Body of pancreas (tissue), 4 donors: Measurements from ENCODE around the gene LBH.

ENCODE experiments used
- POLR2A ChIP-seq, 3 donors: fragments of 450-650 bp; IDR thresholded peaks; one replicate each; pipeline ENCODE4 v1.6.1; 2016; ENCODE audit warnings: antibody characterized with exemption in 3 of 3, mild to moderate bottlenecking in 2 of 3
- TF ChIP-seq, protein P1 (sequence below), 7 experiments: fragments of 450-650 bp in 4 of 7; fragments of 200-600 bp in 3 of 7; sonication (generic) in 3 of 7; IDR thresholded peaks; one replicate each; pipeline ENCODE4 v1.5.1; 2016 to 2019; ENCODE audit warnings: antibody characterized with exemption in 7 of 7

DNA sequence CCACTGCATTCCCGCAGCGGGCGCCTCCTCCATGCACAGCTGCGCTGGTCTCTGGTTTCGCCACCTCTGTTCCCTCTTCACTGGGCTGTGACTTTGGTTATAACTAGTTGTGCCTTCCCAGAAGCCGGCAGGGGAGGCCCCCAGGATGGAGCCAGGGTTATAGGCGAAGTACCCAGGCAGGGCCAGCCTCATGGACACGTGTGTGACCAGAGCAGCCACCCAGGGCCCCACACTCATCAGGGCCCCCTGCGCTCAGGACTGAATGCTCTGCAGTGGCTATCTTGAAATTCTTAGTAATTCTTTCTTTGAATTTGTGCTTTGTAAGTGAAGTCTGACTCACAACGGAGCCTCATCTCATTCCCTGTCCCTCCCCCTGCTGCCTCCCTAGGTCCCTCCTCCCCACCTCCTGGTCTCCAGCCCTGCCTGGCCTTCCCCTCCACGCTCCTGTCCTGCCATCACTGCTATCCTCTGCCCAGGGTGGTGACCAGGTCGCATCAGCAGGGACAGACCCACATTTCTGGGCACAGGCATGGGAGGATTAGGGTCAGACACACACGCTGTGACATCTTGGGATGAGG, 38.1 kb upstream of the LBH start:
- TF ChIP-seq, protein P1, sequence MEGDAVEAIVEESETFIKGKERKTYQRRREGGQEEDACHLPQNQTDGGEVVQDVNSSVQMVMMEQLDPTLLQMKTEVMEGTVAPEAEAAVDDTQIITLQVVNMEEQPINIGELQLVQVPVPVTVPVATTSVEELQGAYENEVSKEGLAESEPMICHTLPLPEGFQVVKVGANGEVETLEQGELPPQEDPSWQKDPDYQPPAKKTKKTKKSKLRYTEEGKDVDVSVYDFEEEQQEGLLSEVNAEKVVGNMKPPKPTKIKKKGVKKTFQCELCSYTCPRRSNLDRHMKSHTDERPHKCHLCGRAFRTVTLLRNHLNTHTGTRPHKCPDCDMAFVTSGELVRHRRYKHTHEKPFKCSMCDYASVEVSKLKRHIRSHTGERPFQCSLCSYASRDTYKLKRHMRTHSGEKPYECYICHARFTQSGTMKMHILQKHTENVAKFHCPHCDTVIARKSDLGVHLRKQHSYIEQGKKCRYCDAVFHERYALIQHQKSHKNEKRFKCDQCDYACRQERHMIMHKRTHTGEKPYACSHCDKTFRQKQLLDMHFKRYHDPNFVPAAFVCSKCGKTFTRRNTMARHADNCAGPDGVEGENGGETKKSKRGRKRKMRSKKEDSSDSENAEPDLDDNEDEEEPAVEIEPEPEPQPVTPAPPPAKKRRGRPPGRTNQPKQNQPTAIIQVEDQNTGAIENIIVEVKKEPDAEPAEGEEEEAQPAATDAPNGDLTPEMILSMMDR (IDR thresholded peaks at IDR 0.05) = no peak
- no peak for TF ChIP-seq POLR2A (IDR thresholded peaks at IDR 0.05)
